Endodermal cell (in vitro differentiated cells): ENCODE measurements around the gene ZBTB39. TPM values are rescaled to one million over a fixed set of nuclear protein-coding genes. Genes with fewer than 3 reads are reported as not detected.

ENCODE experiments used
- DNase-seq: peaks from one replicate; pipeline ENCODE4 v3.0.0-alpha.2; 2017
- H3K27ac ChIP-seq: 2 replicates; pipeline ENCODE4 v1.5.1; 2013; ENCODE audit warnings: mild to moderate bottlenecking, low read depth, low read length, moderate library complexity
- H3K27me3 ChIP-seq: 2 replicates; pipeline ENCODE4 v1.6.1; 2013; ENCODE audit warnings: mild to moderate bottlenecking, low read length, moderate library complexity; ENCODE audit not compliant: insufficient read depth, control insufficient read depth, poor library complexity, severe bottlenecking
- H3K36me3 ChIP-seq: 2 replicates; pipeline ENCODE4 v1.7.0; 2013; ENCODE audit warnings: mild to moderate bottlenecking, low read length, moderate library complexity; ENCODE audit not compliant: control insufficient read depth, insufficient read depth
- H3K4me1 ChIP-seq: one replicate; pipeline ENCODE4 v1.7.0; 2013; ENCODE audit warnings: low read length; ENCODE audit not compliant: control insufficient read depth, insufficient read depth
- H3K4me3 ChIP-seq: 2 replicates; pipeline ENCODE4 v1.5.1; 2013; ENCODE audit warnings: mild to moderate bottlenecking, low read length, moderate library complexity
- H3K9ac ChIP-seq: 2 replicates; pipeline ENCODE4 v1.6.1; 2013; ENCODE audit warnings: mild to moderate bottlenecking, low read length, moderate library complexity; ENCODE audit not compliant: poor library complexity, severe bottlenecking; ENCODE audit errors: extremely low read depth
- H3K9me3 ChIP-seq: 2 replicates; pipeline ENCODE4 v1.6.1; 2013; ENCODE audit warnings: mild to moderate bottlenecking, low read length, moderate library complexity; ENCODE audit not compliant: control insufficient read depth
- H3K27ac Mint-ChIP-seq: 2 replicates; pipeline ENCODE4 v1.8.0; 2020; ENCODE audit warnings: mixed read lengths
- H3K27me3 Mint-ChIP-seq: 2 replicates; pipeline ENCODE4 v1.8.0; 2021; ENCODE audit warnings: mild to moderate bottlenecking, mixed read lengths; ENCODE audit not compliant: insufficient read depth
- H3K36me3 Mint-ChIP-seq: 2 replicates; pipeline ENCODE4 v1.8.0; 2020; ENCODE audit warnings: low read depth, mixed read lengths
- H3K4me1 Mint-ChIP-seq: 2 replicates; pipeline ENCODE4 v1.8.0; 2020; ENCODE audit warnings: mixed read lengths
- H3K4me3 Mint-ChIP-seq: 2 replicates; pipeline ENCODE4 v1.8.0; 2020; ENCODE audit warnings: mild to moderate bottlenecking, moderate library complexity, mixed read lengths
- H3K9me3 Mint-ChIP-seq: 2 replicates; pipeline ENCODE4 v1.8.0; 2020; ENCODE audit warnings: mild to moderate bottlenecking, mixed read lengths
- CTCF ChIP-seq: fragments of 200-600 bp; sonication (generic); conservative IDR thresholded peaks from 2 replicates; pipeline ENCODE4 v1.5.0; 2021; ENCODE audit warnings: antibody characterized with exemption, mild to moderate bottlenecking
- WGBS, 2 experiments: methylation state at CpG; one replicate each; pipeline versions ENCODE4 v1.1.5 to v1.1.7; 2013; ENCODE audit warnings: missing lambda C conversion rate in 2 of 2, mixed read lengths in 1 of 2; ENCODE audit not compliant: insufficient coverage in 1 of 2, insufficient read length in 1 of 2; 5-methylcytosine and 5-hydroxymethylcytosine counted together
- total RNA-seq, 2 donors: library from RNA; stranded (reverse); fragmentation: NEBNext Ultra II Directional in 1 of 2; extraction: Animal tissue kit (Norgen Biotek cat#: 25700) in 1 of 2; gene quantifications; 2 replicates in 1 of 2; 3 replicates in 1 of 2; pipeline ENCODE4 v1.2.1, GENCODE V29; 2021

Gene ZBTB39
- total RNA-seq, 2 donors from 2014 or later, result 22.1 to 25.7 TPM

- Mint-ChIP-seq H3K36me3 (peaks cover 2% of the 10 kb centered on the region), H3K27ac (no peak overlapping the region), H3K4me1 (no peaks in the 10 kb centered on the region), H3K27me3 (peaks cover 25% of the 10 kb centered on the region), H3K9me3 (peaks cover 14% of the 10 kb centered on the region), H3K4me3 (no peak overlapping the region)
- WGBS, 2 experiments, result 44 to 60% methylated on average over 1 of the region's 1 CpG
- H3K9ac ChIP-seq, result no peak overlapping the region
- no peak for TF ChIP-seq CTCF
- H3K36me3 ChIP-seq, result no peaks in the 10 kb centered on the region
- H3K27me3 ChIP-seq, result no peaks in the 10 kb centered on the region
- peaks cover 3% of the 10 kb centered on the region for H3K9me3 ChIP-seq
- peak; percentile 29 for DNase-seq
- H3K27ac ChIP-seq, result no peak overlapping the region
- H3K4me3 ChIP-seq, result no peak overlapping the region
- H3K4me1 ChIP-seq, result no peaks in the 10 kb centered on the region
These were observed 53.0 kb downstream of the ZBTB39 start for GRCh38 chr12:56953314-56953713.

GRCh38 chr12:56951582-56952339 lies 54.6 kb downstream of the ZBTB39 start:
- Histone ChIP-seq H3K27me3 (no peaks in the 10 kb centered on the region), H3K4me1 (no peaks in the 10 kb centered on the region), H3K9ac (no peak overlapping the region), H3K27ac (no peak overlapping the region), H3K9me3 (no peaks in the 10 kb centered on the region), H3K4me3 (no peak overlapping the region), H3K36me3 (no peaks in the 10 kb centered on the region)
- H3K27me3 Mint-ChIP-seq, result peaks cover 16% of the 10 kb centered on the region
- no peak overlapping the region for H3K27ac Mint-ChIP-seq
- peaks cover 2% of the 10 kb centered on the region for H3K36me3 Mint-ChIP-seq
- H3K4me1 Mint-ChIP-seq, result no peaks in the 10 kb centered on the region
- WGBS, 2 experiments, result 84 to 89% methylated on average over 6 to 11 of the region's 11 CpGs
- H3K4me3 Mint-ChIP-seq, result no peak overlapping the region
- TF ChIP-seq CTCF, result no peak
- DNase-seq, result peak; percentile 21
- H3K9me3 Mint-ChIP-seq, result no peaks in the 10 kb centered on the region

- Histone ChIP-seq H3K27ac (no peak overlapping the region), H3K27me3 (no peaks in the 10 kb centered on the region), H3K9me3 (peaks cover 8% of the 10 kb centered on the region), H3K9ac (no peak overlapping the region), H3K4me1 (no peaks in the 10 kb centered on the region), H3K36me3 (no peaks in the 10 kb centered on the region), H3K4me3 (no peak overlapping the region)
- Mint-ChIP-seq H3K4me1 (no peaks in the 10 kb centered on the region), H3K4me3 (no peak overlapping the region), H3K27me3 (peaks cover 16% of the 10 kb centered on the region), H3K27ac (no peak overlapping the region), H3K36me3 (peaks cover 2% of the 10 kb centered on the region), H3K9me3 (peaks cover 9% of the 10 kb centered on the region)
- no peak for TF ChIP-seq CTCF
- DNase-seq, result peak; percentile 25
- 87 to 100% methylated on average over 2 of the region's 2 CpGs for whole genome bisulfite sequencing, 2 experiments
These were observed 57.5 kb downstream of the ZBTB39 start for GRCh38 chr12:56948881-56949280.

Other genes starting within 250 kb of the ZBTB39 start
- under 1 TPM; 0.57 to 0.89 TPM for gene HSD17B6, start 243.2 kb downstream of the ZBTB39 start, total RNA-seq
- gene SDR9C7, start 72.1 kb downstream of the ZBTB39 start, total RNA-seq, result not detected
- gene RDH16, start 48.9 kb downstream of the ZBTB39 start, total RNA-seq, result 1 to 10 TPM; 1.1 to 3.0 TPM
- 1 to 10 TPM; 1.8 to 5.4 TPM for gene TAC3, start 10.0 kb upstream of the ZBTB39 start, total RNA-seq
- 1 to 10 TPM in 1 of 2 donors, under 1 TPM in 1; 0.77 to 1.7 TPM for gene MYO1A, start 43.6 kb upstream of the ZBTB39 start, total RNA-seq
- gene NEMP1, start 72.2 kb upstream of the ZBTB39 start, total RNA-seq, result 10 to 100 TPM; 36.3 to 52.6 TPM
- 10 to 100 TPM; 13.5 to 21.7 TPM for gene NAB2, start 82.6 kb upstream of the ZBTB39 start, total RNA-seq
- gene STAT6, start 104.8 kb upstream of the ZBTB39 start, total RNA-seq, result 100 to 1,000 TPM in 1 of 2 donors, 10 to 100 TPM in 1; 60.2 to 102 TPM
- 10 to 100 TPM; 74.5 to 87.7 TPM for gene LRP1, start 121.9 kb upstream of the ZBTB39 start, total RNA-seq
- not detected for gene LRP1-AS, start 141.1 kb upstream of the ZBTB39 start, total RNA-seq
- gene NXPH4, start 210.2 kb upstream of the ZBTB39 start, total RNA-seq, result 1 to 10 TPM in 1 of 2 donors, under 1 TPM in 1; 0.31 to 1.1 TPM
- 100 to 1,000 TPM in 1 of 2 donors, 10 to 100 TPM in 1; 76.7 to 134 TPM for gene SHMT2, start 223.2 kb upstream of the ZBTB39 start, total RNA-seq
- gene STAC3, start 244.6 kb upstream of the ZBTB39 start, total RNA-seq, result 1 to 10 TPM; 5.9 to 6.8 TPM